Type B pancreatic cell (in vitro differentiated cells): Measurements from ENCODE around the gene DET1. TPM values are rescaled to one million over a fixed set of nuclear protein-coding genes. Genes with fewer than 3 reads are reported as not detected.
"Not testable (repeated sequence)": the region's sequence is repeated elsewhere in the genome, so short reads cannot be mapped to it uniquely, and the experiment has no call there.

Source experiments
- DNase-seq: peaks from one replicate; pipeline ENCODE4 v3.0.0; 2021; ENCODE audit warnings: mixed read lengths; ENCODE audit not compliant: unreplicated experiment; ENCODE audit errors: extremely low spot score
- H3K27ac Mint-ChIP-seq: 2 replicates; pipeline ENCODE4 v1.8.0; 2021; ENCODE audit warnings: mild to moderate bottlenecking, mixed read lengths
- H3K27me3 Mint-ChIP-seq: 2 replicates; pipeline ENCODE4 v1.8.0; 2021; ENCODE audit warnings: mixed read lengths
- H3K36me3 Mint-ChIP-seq: 2 replicates; pipeline ENCODE4 v1.8.0; 2021; ENCODE audit warnings: mixed read lengths
- H3K4me1 Mint-ChIP-seq: one replicate; pipeline ENCODE4 v1.8.0; 2021; ENCODE audit warnings: mixed read lengths; ENCODE audit not compliant: unreplicated experiment
- H3K4me3 Mint-ChIP-seq: 2 replicates; pipeline ENCODE4 v1.8.0; 2021; ENCODE audit warnings: mild to moderate bottlenecking, mixed read lengths
- H3K9me3 Mint-ChIP-seq: 2 replicates; pipeline ENCODE4 v1.8.0; 2021; ENCODE audit warnings: mixed read lengths
- CTCF ChIP-seq: fragments of 200-600 bp; sonication (generic); conservative IDR thresholded peaks from 2 replicates; pipeline ENCODE4 v1.5.0; 2021; ENCODE audit warnings: antibody characterized with exemption, mild to moderate bottlenecking
- total RNA-seq: library from RNA; stranded (reverse); gene quantifications from 2 replicates; pipeline ENCODE4 v1.2.1, GENCODE V29; 2021; ENCODE audit warnings: low replicate concordance

The DET1 gene
- total RNA-seq, 1 donor from 2014 or later = 10.7 TPM

- Mint-ChIP-seq H3K27me3 (no peaks in the 10 kb centered on the region), H3K9me3 (no peaks in the 10 kb centered on the region), H3K36me3 (peaks cover 10% of the 10 kb centered on the region), H3K4me3 (peak overlapping the region; percentile 11), H3K4me1 (peaks cover 15% of the 10 kb centered on the region), H3K27ac (peak overlapping the region; percentile 34)
- no peak for DNase-seq
- TF ChIP-seq CTCF = no peak
These were observed 3.3 kb downstream of the DET1 start for GRCh38 chr15:88543065-88543776.

- no peak for TF ChIP-seq CTCF
- no peak overlapping the region for H3K4me3 Mint-ChIP-seq
These were observed 4.1 kb downstream of the DET1 start for GRCh38 chr15:88542342-88542733.

GRCh38 chr15:88541709-88542341 is 4.7 kb downstream of the DET1 start:
- H3K27me3 Mint-ChIP-seq = no peaks in the 10 kb centered on the region
- DNase-seq = no peak
- TF ChIP-seq CTCF = no peak
- peak overlapping the region; percentile 72 for H3K27ac Mint-ChIP-seq
- H3K36me3 Mint-ChIP-seq = peaks cover 10% of the 10 kb centered on the region
- H3K9me3 Mint-ChIP-seq = no peaks in the 10 kb centered on the region
- no peak overlapping the region for H3K4me3 Mint-ChIP-seq
- H3K4me1 Mint-ChIP-seq = peaks cover 17% of the 10 kb centered on the region

More at GRCh38 chr15:88542342-88542733, 4.1 kb downstream of the DET1 start:
- Mint-ChIP-seq H3K9me3 (no peaks in the 10 kb centered on the region), H3K27me3 (no peaks in the 10 kb centered on the region), H3K4me1 (peaks cover 21% of the 10 kb centered on the region), H3K36me3 (peaks cover 10% of the 10 kb centered on the region), H3K27ac (no peak overlapping the region)
- DNase-seq = no peak

GRCh38 chr15:88541111-88541510 is 5.4 kb downstream of the DET1 start:
- not testable (repeated sequence) for H3K4me3 Mint-ChIP-seq, DNase-seq, H3K9me3 Mint-ChIP-seq, H3K27me3 Mint-ChIP-seq
- peaks cover 12% of the 10 kb centered on the region for H3K36me3 Mint-ChIP-seq
- H3K27ac Mint-ChIP-seq = peak overlapping the region; percentile 72
- peaks cover 14% of the 10 kb centered on the region for H3K4me1 Mint-ChIP-seq

- H3K36me3 Mint-ChIP-seq = peaks cover 17% of the 10 kb centered on the region
- peak overlapping the region; percentile 71 for H3K27ac Mint-ChIP-seq
- H3K4me1 Mint-ChIP-seq = peaks cover 10% of the 10 kb centered on the region
- H3K27me3 Mint-ChIP-seq, DNase-seq, H3K4me3 Mint-ChIP-seq, H3K9me3 Mint-ChIP-seq: not testable (repeated sequence)
These were observed 6.1 kb downstream of the DET1 start for GRCh38 chr15:88540350-88540749.

- no peaks in the 10 kb centered on the region for H3K27me3 Mint-ChIP-seq
- no peak for DNase-seq
- H3K4me1 Mint-ChIP-seq = peaks cover 10% of the 10 kb centered on the region
- H3K27ac Mint-ChIP-seq = no peak overlapping the region
- H3K4me3 Mint-ChIP-seq = no peak overlapping the region
- H3K36me3 Mint-ChIP-seq = peaks cover 21% of the 10 kb centered on the region
- no peak for TF ChIP-seq CTCF
- H3K9me3 Mint-ChIP-seq = no peaks in the 10 kb centered on the region
These were observed 7.0 kb downstream of the DET1 start for GRCh38 chr15:88539441-88539840.
